Measurements from ENCODE around the gene PPP1R10. TPM values are rescaled to one million over a fixed set of nuclear protein-coding genes. Genes with fewer than 3 reads are reported as not detected.

PPP1R10 gene
- polyA plus RNA-seq, 4 donors = 38.1 to 65.7 (median 57.1) TPM

DNA sequence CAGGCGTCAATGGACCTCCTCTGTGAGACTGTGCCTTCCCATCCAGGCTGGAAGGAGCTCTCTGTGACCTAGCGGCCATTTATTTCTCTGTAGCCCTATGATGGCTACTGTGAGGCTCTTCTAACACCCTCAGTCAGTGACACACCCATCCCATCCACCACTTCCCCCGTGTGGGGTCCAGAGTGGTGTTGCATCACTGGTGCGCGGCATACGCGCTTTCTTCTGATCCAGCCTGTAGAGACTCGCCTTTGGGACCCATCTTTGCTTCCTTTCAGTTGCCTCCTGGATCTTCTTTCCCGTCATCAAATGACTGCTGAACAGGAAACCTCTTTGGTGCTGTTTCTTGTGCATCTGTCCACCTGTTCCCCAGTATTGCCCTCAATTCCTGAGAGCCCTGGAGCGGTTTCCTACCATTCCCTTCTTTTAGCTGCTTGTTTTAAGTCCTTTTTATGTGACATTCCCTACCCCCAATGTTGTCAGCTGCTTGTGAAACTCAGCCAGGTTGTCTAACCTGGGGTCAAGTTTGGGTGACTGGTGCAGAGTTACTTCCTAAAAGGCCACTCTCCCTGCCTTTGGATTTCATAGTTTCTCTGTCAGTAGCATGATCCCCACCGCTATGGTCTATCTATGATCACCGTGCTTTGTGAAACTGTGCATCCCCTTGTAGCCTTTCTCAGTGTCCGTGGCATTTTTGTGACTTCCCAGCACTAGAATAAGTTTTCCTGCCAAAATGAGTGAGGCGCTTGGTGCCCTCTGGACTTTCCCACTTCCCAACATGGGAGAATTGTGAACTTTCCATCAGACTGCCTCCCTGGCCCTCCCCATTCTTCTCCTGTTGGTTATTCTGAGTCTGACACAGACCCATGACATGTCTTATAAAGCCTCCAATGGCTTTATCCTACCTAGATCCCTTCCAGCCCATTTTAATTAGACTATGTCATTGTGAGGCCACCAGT, 54.3 kb downstream of the PPP1R10 start:
- DNase-seq (ENCODE audit: low read depth in 4 of 4, low spot score in 3 of 4) = no peak

DNA sequence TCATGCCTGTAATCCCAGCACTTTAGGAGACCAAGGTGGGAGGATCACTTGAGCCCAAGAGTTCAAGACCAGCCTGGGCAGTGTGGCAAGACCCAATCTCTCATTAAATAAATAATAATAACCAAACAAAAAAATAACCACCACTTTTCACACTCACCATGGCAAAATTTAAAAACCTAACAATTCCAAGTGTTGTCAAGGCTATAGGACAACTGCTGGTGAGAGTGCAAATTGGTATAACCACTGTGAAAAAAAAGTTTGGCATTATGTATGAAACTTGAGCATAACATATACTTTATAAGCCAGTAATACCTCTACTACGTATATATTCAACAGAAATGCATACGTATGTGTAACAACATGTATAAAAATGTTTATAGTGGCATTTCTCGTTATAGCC, 56.1 kb downstream of the PPP1R10 start:
- DNase-seq (ENCODE audit: low read depth in 4 of 4, low spot score in 3 of 4) = no peak

DNA sequence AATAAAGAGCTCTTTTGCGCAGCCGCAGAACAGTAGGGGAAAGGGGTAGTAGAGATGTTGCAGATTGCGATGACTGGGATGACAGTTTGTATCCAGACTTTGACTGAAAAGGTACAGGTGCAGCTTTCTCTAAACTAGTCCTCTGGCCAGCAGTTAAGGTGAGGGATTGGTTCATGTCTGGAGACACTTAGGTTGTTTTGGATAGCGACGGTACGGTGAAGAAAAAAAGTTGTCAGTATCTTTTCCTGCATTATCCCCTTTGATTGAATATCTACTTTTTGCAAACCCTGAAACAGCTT, 59.4 kb downstream of the PPP1R10 start:
- DNase-seq (ENCODE audit: low read depth in 4 of 4, low spot score in 3 of 4) = no peak

DNA sequence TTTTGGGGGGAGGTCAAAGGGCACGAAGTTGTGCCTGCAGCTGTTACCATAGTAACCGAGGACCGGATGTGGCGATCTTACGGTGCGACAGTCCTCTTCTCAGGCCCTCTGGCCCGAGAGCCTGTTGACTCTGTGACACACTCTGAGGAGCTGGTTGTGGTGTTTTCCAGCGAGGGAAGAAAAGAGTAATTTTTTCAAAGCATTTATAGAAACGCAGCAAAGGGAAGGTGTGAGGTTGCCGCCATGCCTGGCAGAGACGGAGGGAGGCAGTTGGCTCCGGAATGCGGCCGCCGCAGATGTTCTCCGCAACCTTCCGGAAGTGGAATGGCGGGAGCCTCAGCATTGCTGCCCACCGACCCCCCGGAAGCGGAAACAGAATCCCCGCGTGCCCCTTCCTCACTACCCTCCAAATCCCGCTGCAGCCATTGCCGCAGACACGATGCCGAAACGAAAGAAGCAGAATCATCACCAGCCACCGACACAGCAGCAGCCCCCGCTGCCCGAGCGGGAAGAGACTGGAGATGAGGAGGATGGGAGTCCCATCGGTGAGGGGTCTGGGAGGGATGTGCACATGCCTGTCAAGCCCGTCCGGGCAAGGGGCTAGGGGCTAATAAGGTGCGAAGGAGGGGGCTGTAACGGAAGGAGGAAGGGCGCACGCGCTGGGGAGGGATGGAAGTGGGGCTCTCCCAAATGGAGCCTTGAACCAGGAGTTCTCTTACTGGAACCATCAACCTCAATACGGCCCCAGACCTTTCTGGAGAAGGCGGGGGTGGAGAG, 59.9 kb downstream of the PPP1R10 start, which contains the start of gene PRR3:
Gene PRR3 (plus strand): TSS at position 390 of the 777 bp plus-strand sequence. CDS start 50 bp downstream, at position 440.
- DNase-seq (ENCODE audit: low read depth in 4 of 4, low spot score in 3 of 4) = peak; percentile 82 to 89 (median 88)

DNA sequence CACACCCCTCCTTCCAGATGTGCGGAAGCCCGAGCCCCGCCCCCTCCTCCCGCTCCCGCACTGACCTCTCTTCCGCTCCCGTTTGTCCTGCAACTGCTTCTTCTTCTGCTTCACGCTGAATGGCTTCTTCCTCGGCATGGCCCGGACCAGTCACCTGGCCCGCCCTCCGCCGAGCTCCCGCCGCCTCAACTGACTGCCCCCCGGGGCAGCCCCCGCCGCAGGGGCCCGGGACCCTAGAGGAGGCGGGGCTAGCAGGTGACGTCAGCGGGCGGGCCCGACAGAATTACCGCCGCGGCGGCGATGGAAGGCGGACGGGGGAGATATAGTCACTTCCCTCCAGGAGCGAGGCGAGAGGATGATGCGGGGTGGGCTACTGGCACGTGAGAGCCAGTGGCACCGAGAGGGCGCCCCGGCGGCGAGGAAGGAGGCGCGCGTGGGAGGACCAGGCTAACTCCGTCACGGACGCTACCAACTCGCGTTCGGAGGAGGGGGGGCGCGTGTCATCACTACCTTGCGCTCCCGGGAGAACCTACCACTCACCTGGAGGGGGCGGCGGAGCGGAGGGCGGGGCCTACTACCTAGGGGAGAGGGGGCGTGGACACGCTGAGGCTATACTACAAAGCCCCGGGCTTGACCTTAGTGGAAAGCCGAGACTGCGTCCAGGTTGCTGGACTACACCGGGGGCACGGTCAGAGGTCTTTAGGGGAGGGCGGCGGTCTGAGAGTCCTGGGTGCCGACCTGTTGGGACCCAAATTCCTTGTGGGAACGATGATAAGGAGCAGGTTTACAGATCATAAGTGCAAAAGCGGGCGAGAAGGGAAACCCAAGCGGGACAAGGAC, 60.8 kb downstream of the PPP1R10 start, which contains the start of gene GNL1:
Gene GNL1 (minus strand): TSS at position 424 of the 840 bp plus-strand sequence. CDS start 286 bp downstream, at position 138.
- DNase-seq (ENCODE audit: low read depth in 4 of 4, low spot score in 3 of 4) = peak; percentile 80 to 87 (median 85)

DNA sequence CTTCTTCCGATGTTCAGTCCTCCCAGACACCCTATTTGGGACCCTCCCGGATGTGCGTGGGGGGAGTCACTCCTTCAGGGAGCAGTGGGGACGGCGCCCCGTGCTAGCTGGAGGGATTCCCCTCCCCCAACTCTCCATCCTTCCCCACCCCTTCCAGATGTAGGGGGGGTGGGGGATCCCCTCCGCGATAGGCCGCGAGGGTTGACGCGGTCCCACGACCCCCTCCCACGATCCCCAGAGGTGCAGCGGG, 61.3 kb downstream of the PPP1R10 start:
- peak in 2 of 4 donors; percentile 39 to 65 for DNase-seq (ENCODE audit: low read depth in 4 of 4, low spot score in 3 of 4)

DNA sequence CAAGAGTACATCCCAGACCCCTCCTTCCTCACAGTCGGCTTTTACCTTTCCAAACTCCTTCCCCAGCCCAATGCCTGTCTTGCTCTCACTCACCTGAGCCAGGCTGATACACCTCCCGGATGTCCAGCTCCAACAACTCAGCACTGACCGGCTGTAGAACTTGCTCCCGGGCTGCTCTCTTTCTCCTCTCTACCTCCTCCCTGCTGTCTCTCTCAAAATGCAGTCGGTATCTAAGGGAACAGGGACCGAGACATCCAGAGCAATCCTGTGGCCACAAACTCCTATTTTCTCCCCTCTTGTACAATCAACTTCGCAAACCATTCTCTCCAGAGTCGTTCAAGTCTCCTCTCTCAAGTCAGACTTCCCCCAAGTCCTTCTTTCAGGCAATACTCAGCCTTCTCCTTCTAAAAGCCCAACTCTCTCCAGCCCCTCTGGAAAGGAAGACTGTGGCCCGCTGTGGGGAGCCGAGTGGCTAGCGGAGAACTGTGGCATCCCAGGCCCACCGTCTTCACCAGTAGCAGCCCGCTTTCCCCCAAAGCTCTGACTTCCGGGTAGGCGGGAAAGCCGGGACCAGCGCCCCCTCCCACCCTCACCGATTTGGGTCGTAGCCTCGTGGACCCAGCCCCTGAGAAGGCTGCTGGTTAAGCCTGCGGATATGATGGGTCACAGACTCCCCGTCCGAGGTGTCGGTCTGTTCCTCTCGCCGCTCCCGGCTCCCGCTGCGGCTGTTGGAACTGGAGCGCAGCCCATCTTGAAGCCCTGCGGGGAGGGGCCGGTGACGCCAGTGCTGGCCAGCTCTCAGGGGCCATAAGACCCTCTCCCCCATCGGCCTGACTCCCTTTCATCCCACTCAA, 61.9 kb downstream of the PPP1R10 start:
- DNase-seq (ENCODE audit: low read depth in 4 of 4, low spot score in 3 of 4) = peak in 2 of 4 donors; percentile 35 to 51

DNA sequence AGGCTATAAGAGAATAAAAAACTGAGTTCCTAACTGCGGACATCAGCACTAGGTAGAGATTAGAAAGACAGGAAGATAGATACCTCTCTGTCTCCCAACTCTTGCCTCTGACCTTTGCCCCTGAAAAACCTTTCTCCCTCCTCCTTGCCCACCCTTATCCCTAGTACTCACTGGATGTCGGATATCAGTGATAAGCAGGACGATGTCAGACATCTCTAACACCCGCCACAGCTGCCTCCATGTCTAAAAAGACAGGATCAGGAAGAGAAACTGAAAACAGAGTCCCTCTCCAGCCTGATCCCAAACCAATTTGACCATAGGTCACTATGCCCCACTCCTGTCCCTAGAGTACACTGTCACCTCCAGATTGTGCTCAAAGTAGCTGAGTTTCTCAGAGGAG, 62.6 kb downstream of the PPP1R10 start:
- DNase-seq (ENCODE audit: low read depth in 4 of 4, low spot score in 3 of 4) = no peak

Other genes with a start within 250 kb of the PPP1R10 start
- 100 to 1,000 TPM; 105 to 113 (median 111) TPM for gene HLA-E, start 127.7 kb downstream of the PPP1R10 start, polyA plus RNA-seq (ENCODE audit: insufficient read length in 4 of 4)
- 100 to 1,000 TPM in 2 of 4 donors, 10 to 100 TPM in 2; 77.6 to 105 (median 93.8) TPM for gene GNL1, start 60.8 kb downstream of the PPP1R10 start, polyA plus RNA-seq (ENCODE audit: insufficient read length in 4 of 4)
- gene PRR3, start 59.9 kb downstream of the PPP1R10 start, polyA plus RNA-seq (ENCODE audit: insufficient read length in 4 of 4) = 10 to 100 TPM; 30.9 to 36.9 (median 33.2) TPM
- 10 to 100 TPM; 55.7 to 74.9 (median 64.6) TPM for gene ABCF1, start 45.8 kb downstream of the PPP1R10 start, polyA plus RNA-seq (ENCODE audit: insufficient read length in 4 of 4)
- 10 to 100 TPM; 35.3 to 63.8 (median 55.4) TPM for gene MRPS18B, start 597 bp upstream of the PPP1R10 start, polyA plus RNA-seq (ENCODE audit: insufficient read length in 4 of 4)
- 10 to 100 TPM; 33.7 to 66.4 (median 39.8) TPM for gene ATAT1, start 9.6 kb upstream of the PPP1R10 start, polyA plus RNA-seq (ENCODE audit: insufficient read length in 4 of 4)
- 10 to 100 TPM; 10.5 to 30.0 (median 24.5) TPM for gene C6orf136, start 29.9 kb upstream of the PPP1R10 start, polyA plus RNA-seq (ENCODE audit: insufficient read length in 4 of 4)
- gene DHX16, start 55.8 kb upstream of the PPP1R10 start, polyA plus RNA-seq (ENCODE audit: insufficient read length in 4 of 4) = 10 to 100 TPM; 28.8 to 51.3 (median 41.2) TPM
- 10 to 100 TPM; 34.3 to 56.4 (median 40.2) TPM for gene PPP1R18, start 69.4 kb upstream of the PPP1R10 start, polyA plus RNA-seq (ENCODE audit: insufficient read length in 4 of 4)
- 10 to 100 TPM; 35.6 to 40.7 (median 38.1) TPM for gene NRM, start 73.7 kb upstream of the PPP1R10 start, polyA plus RNA-seq (ENCODE audit: insufficient read length in 4 of 4)
- 10 to 100 TPM; 34.7 to 49.0 (median 45.2) TPM for gene MDC1, start 100.0 kb upstream of the PPP1R10 start, polyA plus RNA-seq (ENCODE audit: insufficient read length in 4 of 4)
- 1,000 to 10,000 TPM; 1,126 to 1,457 (median 1,265) TPM for gene TUBB, start 103.1 kb upstream of the PPP1R10 start, polyA plus RNA-seq (ENCODE audit: insufficient read length in 4 of 4)
- gene FLOT1, start 125.4 kb upstream of the PPP1R10 start, polyA plus RNA-seq (ENCODE audit: insufficient read length in 4 of 4) = 100 to 1,000 TPM; 103 to 143 (median 138) TPM
- 10 to 100 TPM; 17.5 to 23.5 (median 21.3) TPM for gene IER3, start 127.3 kb upstream of the PPP1R10 start, polyA plus RNA-seq (ENCODE audit: insufficient read length in 4 of 4)

All from left renal pelvis (tissue), 4 donors.